Measurements from ENCODE around the gene NEURL1. TPM values are rescaled to one million over a fixed set of nuclear protein-coding genes. Genes with fewer than 3 reads are reported as not detected.

Gene NEURL1
- total and polyA plus RNA-seq, 2 donors (not counting 3 experiments of a cell fraction or from before 2014, with no cell fraction given), result 0.06 to 0.22 TPM

- CTCF ChIA-PET, result no interaction called here
- TF ChIP-seq MAX (IDR thresholded peaks at IDR 0.05; ENCODE audit: insufficient read depth, insufficient read length) (no peak), CTCF (IDR thresholded peaks at IDR 0.05; ENCODE audit: extremely low read depth in 1 of 2, insufficient read depth in 1 of 2, low read depth in 1 of 2, low read length in 2 of 2) (no peak), GATA2 (IDR thresholded peaks at IDR 0.05; ENCODE audit: insufficient read depth, insufficient read length, low read depth, low read length) (no peak), FOS (IDR thresholded peaks at IDR 0.05; ENCODE audit: borderline replicate concordance, insufficient read depth, low read length) (no peak), POLR2AphosphoS5 (IDR thresholded peaks at IDR 0.05; ENCODE audit: insufficient read depth, low read depth, low read length) (no peak), JUN (IDR thresholded peaks at IDR 0.05; ENCODE audit: borderline replicate concordance, insufficient read depth, insufficient read length, low read depth) (no peak), EZH2 (IDR thresholded peaks at IDR 0.05; ENCODE audit: borderline replicate concordance, low read depth, low read length, severe bottlenecking) (no peak), MYC (IDR thresholded peaks at IDR 0.05; ENCODE audit: low read depth, low read length) (no peak), POLR2A (IDR thresholded peaks at IDR 0.05; ENCODE audit: low read depth, low read length) (no peak)
- H3K36me3 ChIP-seq (ENCODE audit: control insufficient read depth in 2 of 2, extremely low read depth in 1 of 2, insufficient read depth in 2 of 2, low read length in 2 of 2), result no peaks in the 10 kb centered on the region
- intact Hi-C loops (cut with micrococcal nuclease), result no loop called here
- BruUV-seq (replicated peaks), result no TSS peak
- no peaks in the 10 kb centered on the region for H3K27me3 ChIP-seq (ENCODE audit: control insufficient read depth in 2 of 2, insufficient read depth in 2 of 2, low read length in 2 of 2)
- DNase-seq (ENCODE audit: low read depth, low spot score), result no peak
- H3K9ac ChIP-seq (replicated peaks; ENCODE audit: extremely low read depth, insufficient read depth, low read length), result no peak overlapping the region
- no peak overlapping the region for H3K4me2 ChIP-seq (ENCODE audit: insufficient read depth, low read length)
- no peaks in the 10 kb centered on the region for H3K4me1 ChIP-seq (ENCODE audit: control insufficient read depth, extremely low read depth, insufficient read depth, low read length)
- no peak for FAIRE-seq
- no peak overlapping the region for H3K27ac ChIP-seq (ENCODE audit: insufficient read depth, low read depth, low read length)
- no peaks in the 10 kb centered on the region for H3K9me1 ChIP-seq (replicated peaks; ENCODE audit: control insufficient read depth, extremely low read depth, insufficient read depth, low read length)
- dilution Hi-C loops (cut with MboI; ENCODE audit: extremely low pct_ligation_motif_present, low sequenced_read_pairs), result no loop called here
- H3K79me2 ChIP-seq (ENCODE audit: control insufficient read depth, insufficient read depth, low read length), result no peaks in the 10 kb centered on the region
- POLR2A ChIA-PET, result no interaction called here
- H2AFZ ChIP-seq (ENCODE audit: low read depth, low read length), result no peak overlapping the region
- H4K20me1 ChIP-seq (replicated peaks; ENCODE audit: control insufficient read depth, extremely low read depth, insufficient read depth, low read length), result no peaks in the 10 kb centered on the region
- no peaks in the 10 kb centered on the region for H3K9me3 ChIP-seq (replicated peaks; ENCODE audit: control insufficient read depth, insufficient read depth, low read length)
- H3K4me3 ChIP-seq (replicated peaks in 1 of 3; ENCODE audit: insufficient read depth in 1 of 3, low read depth in 1 of 3, low read length in 3 of 3), result no peak overlapping the region
Measured at GRCh38 chr10:103525901-103526300, 32.4 kb downstream of the NEURL1 start.

Data from endothelial cell of umbilical vein (primary cell).